Activated naive CD4-positive, alpha-beta T cell treated with anti-CD3 and anti-CD28 coated beads, Interleukin-2, amount 10 ng/mL, durations not matched to agents 7 days and 5 days (primary cell): ENCODE data around the gene MEGF6.

ENCODE experiments used
- CTCF ChIA-PET: fragments of 350-600 bp; sonication (Branson Sonifier 250); formaldehyde crosslinking; loops from one replicate; lab custom pipeline; 2021; ENCODE audit warnings: antibody characterized with exemption; lab: Charles Lee
- DNase-seq: peaks from one replicate; pipeline ENCODE4 v3.0.0-alpha.2; 2020
- H3K27ac Mint-ChIP-seq: one replicate; pipeline ENCODE4 v1.8.0; 2021; ENCODE audit warnings: mild to moderate bottlenecking, moderate library complexity, mixed read lengths
- H3K27me3 Mint-ChIP-seq: one replicate; pipeline ENCODE4 v1.8.0; 2021; ENCODE audit warnings: mild to moderate bottlenecking, mixed read lengths
- H3K36me3 Mint-ChIP-seq: one replicate; pipeline ENCODE4 v1.8.0; 2021; ENCODE audit warnings: mixed read lengths
- H3K4me1 Mint-ChIP-seq: one replicate; pipeline ENCODE4 v1.8.0; 2021; ENCODE audit warnings: mixed read lengths
- H3K4me3 Mint-ChIP-seq: one replicate; pipeline ENCODE4 v1.8.0; 2021; ENCODE audit warnings: mild to moderate bottlenecking, moderate library complexity, mixed read lengths
- H3K9me3 Mint-ChIP-seq: one replicate; pipeline ENCODE4 v1.8.0; 2021; ENCODE audit warnings: mixed read lengths

MEGF6 gene

GRCh38 chr1:3463408-3463863 lies 147.9 kb downstream of the MEGF6 start:
- Mint-ChIP-seq H3K9me3 (no peaks in the 10 kb centered on the region), H3K4me3 (no peak overlapping the region), H3K27ac (no peak overlapping the region), H3K27me3 (peaks cover 4% of the 10 kb centered on the region), H3K4me1 (no peaks in the 10 kb centered on the region), H3K36me3 (no peaks in the 10 kb centered on the region)
- CTCF ChIA-PET, result interaction anchor here (1.8 kb wide), 1 partner anchor 10 kb away, joined by 8 read pairs; no protein-coding TSS in a partner anchor
- DNase-seq, result no peak

GRCh38 chr1:3463013-3463385 lies 148.3 kb downstream of the MEGF6 start:
- no peaks in the 10 kb centered on the region for H3K9me3 Mint-ChIP-seq
- CTCF ChIA-PET, result interaction anchor here (1.0 to 1.8 kb wide), 2 partner anchors 10 to 157 kb away, joined by 4 to 8 read pairs; no protein-coding TSS in a partner anchor
- DNase-seq, result no peak
- no peak overlapping the region for H3K27ac Mint-ChIP-seq
- peaks cover 8% of the 10 kb centered on the region for H3K27me3 Mint-ChIP-seq
- no peak overlapping the region for H3K4me3 Mint-ChIP-seq
- H3K4me1 Mint-ChIP-seq, result no peaks in the 10 kb centered on the region
- no peaks in the 10 kb centered on the region for H3K36me3 Mint-ChIP-seq

- Mint-ChIP-seq H3K36me3 (no peaks in the 10 kb centered on the region), H3K4me3 (no peak overlapping the region), H3K27ac (no peak overlapping the region), H3K9me3 (no peaks in the 10 kb centered on the region), H3K27me3 (peaks cover 13% of the 10 kb centered on the region), H3K4me1 (no peaks in the 10 kb centered on the region)
- DNase-seq, result no peak
- CTCF ChIA-PET, result interaction anchor here (1.0 to 1.8 kb wide), 2 partner anchors 9 to 158 kb away, joined by 4 to 8 read pairs; no protein-coding TSS in a partner anchor
These were observed 148.8 kb downstream of the MEGF6 start for GRCh38 chr1:3462356-3463012.

- no peaks in the 10 kb centered on the region for H3K9me3 Mint-ChIP-seq
- CTCF ChIA-PET, result interaction anchor here (1.0 kb wide), 1 partner anchor 158 kb away, joined by 4 read pairs; no protein-coding TSS in a partner anchor
These were observed 149.4 kb downstream of the MEGF6 start for GRCh38 chr1:3461934-3462275.

GRCh38 chr1:3461238-3461933 lies 149.9 kb downstream of the MEGF6 start:
- H3K9me3 Mint-ChIP-seq, result no peaks in the 10 kb centered on the region
- peaks cover 24% of the 10 kb centered on the region for H3K27me3 Mint-ChIP-seq
- CTCF ChIA-PET, result no interaction called here
- H3K4me1 Mint-ChIP-seq, result no peaks in the 10 kb centered on the region
- DNase-seq, result no peak
- no peaks in the 10 kb centered on the region for H3K36me3 Mint-ChIP-seq
- H3K27ac Mint-ChIP-seq, result no peak overlapping the region
- no peak overlapping the region for H3K4me3 Mint-ChIP-seq

More at GRCh38 chr1:3461934-3462275, 149.4 kb downstream of the MEGF6 start:
- Mint-ChIP-seq H3K4me3 (no peak overlapping the region), H3K4me1 (no peaks in the 10 kb centered on the region), H3K27me3 (peaks cover 18% of the 10 kb centered on the region), H3K36me3 (no peaks in the 10 kb centered on the region), H3K27ac (no peak overlapping the region)
- no peak for DNase-seq

GRCh38 chr1:3460672-3461131 lies 150.6 kb downstream of the MEGF6 start:
- H3K36me3 Mint-ChIP-seq, result no peaks in the 10 kb centered on the region

GRCh38 chr1:3459940-3460671 lies 151.2 kb downstream of the MEGF6 start:
- Mint-ChIP-seq H3K36me3 (no peaks in the 10 kb centered on the region), H3K27ac (no peak overlapping the region), H3K9me3 (no peaks in the 10 kb centered on the region), H3K4me1 (no peaks in the 10 kb centered on the region), H3K4me3 (no peak overlapping the region), H3K27me3 (peaks cover 36% of the 10 kb centered on the region)
- no peak for DNase-seq
- CTCF ChIA-PET, result no interaction called here

More at GRCh38 chr1:3460672-3461131, 150.6 kb downstream of the MEGF6 start:
- no peak for DNase-seq
- Mint-ChIP-seq H3K27me3 (peaks cover 30% of the 10 kb centered on the region), H3K4me3 (no peak overlapping the region), H3K4me1 (no peaks in the 10 kb centered on the region), H3K9me3 (no peaks in the 10 kb centered on the region), H3K27ac (no peak overlapping the region)
- CTCF ChIA-PET, result no interaction called here

- Mint-ChIP-seq H3K4me1 (no peaks in the 10 kb centered on the region), H3K27me3 (peaks cover 40% of the 10 kb centered on the region), H3K9me3 (no peaks in the 10 kb centered on the region), H3K27ac (no peak overlapping the region), H3K36me3 (no peaks in the 10 kb centered on the region), H3K4me3 (no peak overlapping the region)
- CTCF ChIA-PET, result no interaction called here
- DNase-seq, result no peak
These were observed 152.0 kb downstream of the MEGF6 start for GRCh38 chr1:3459051-3459908.

- H3K36me3 Mint-ChIP-seq, result no peaks in the 10 kb centered on the region
- no peaks in the 10 kb centered on the region for H3K9me3 Mint-ChIP-seq
- H3K27ac Mint-ChIP-seq, result no peak overlapping the region
- CTCF ChIA-PET, result no interaction called here
- H3K4me1 Mint-ChIP-seq, result peaks cover 1% of the 10 kb centered on the region
- DNase-seq, result no peak
- H3K4me3 Mint-ChIP-seq, result no peak overlapping the region
- H3K27me3 Mint-ChIP-seq, result peaks cover 51% of the 10 kb centered on the region
These were observed 153.1 kb downstream of the MEGF6 start for GRCh38 chr1:3457910-3458883.

GRCh38 chr1:3456964-3457909 lies 154.1 kb downstream of the MEGF6 start:
- CTCF ChIA-PET, result no interaction called here
- H3K4me1 Mint-ChIP-seq, result peaks cover 2% of the 10 kb centered on the region
- DNase-seq, result no peak
- H3K27ac Mint-ChIP-seq, result no peak overlapping the region
- no peaks in the 10 kb centered on the region for H3K36me3 Mint-ChIP-seq
- no peak overlapping the region for H3K4me3 Mint-ChIP-seq
- peaks cover 59% of the 10 kb centered on the region for H3K27me3 Mint-ChIP-seq
- H3K9me3 Mint-ChIP-seq, result no peaks in the 10 kb centered on the region

- no peak overlapping the region for H3K4me3 Mint-ChIP-seq
- H3K36me3 Mint-ChIP-seq, result no peaks in the 10 kb centered on the region
- no peaks in the 10 kb centered on the region for H3K9me3 Mint-ChIP-seq
- peaks cover 2% of the 10 kb centered on the region for H3K4me1 Mint-ChIP-seq
- H3K27me3 Mint-ChIP-seq, result peaks cover 59% of the 10 kb centered on the region
- H3K27ac Mint-ChIP-seq, result no peak overlapping the region
- no peak for DNase-seq
- CTCF ChIA-PET, result no interaction called here
These were observed 154.8 kb downstream of the MEGF6 start for GRCh38 chr1:3456449-3456963.
